ENCODE results near the gene PPID. TPM values are rescaled to one million over a fixed set of nuclear protein-coding genes. Genes with fewer than 3 reads are reported as not detected.
"Not testable (repeated sequence)": the region's sequence is repeated elsewhere in the genome, so short reads cannot be mapped to it uniquely, and the experiment has no call there.

Gene PPID
- total RNA-seq, 1 donor from 2014 or later = 39.2 TPM

GRCh38 chr4:158758703-158759102, 35.5 kb upstream of the PPID start:
- H3K4me3 ChIP-seq = no peak overlapping the region
- TF ChIP-seq CTCF (IDR thresholded peaks at IDR 0.05; ENCODE audit: borderline replicate concordance) = no peak
- H3K27me3 ChIP-seq (ENCODE audit: low read depth) = no peaks in the 10 kb centered on the region
- no peak for DNase-seq
- H3K4me1 ChIP-seq = no peaks in the 10 kb centered on the region
- intact Hi-C loops (cut with micrococcal nuclease) = no loop called here
- no peaks in the 10 kb centered on the region for H3K36me3 ChIP-seq
- peaks cover 16% of the 10 kb centered on the region for H3K9me3 ChIP-seq (replicated peaks)
- H3K27ac ChIP-seq (replicated peaks) = no peak overlapping the region

- intact Hi-C loops (cut with micrococcal nuclease) = no loop called here
- Histone ChIP-seq H3K4me1 (no peaks in the 10 kb centered on the region), H3K9me3 (replicated peaks) (peaks cover 16% of the 10 kb centered on the region), H3K27ac (replicated peaks) (no peak overlapping the region), H3K27me3 (ENCODE audit: low read depth) (no peaks in the 10 kb centered on the region), H3K36me3 (no peaks in the 10 kb centered on the region), H3K4me3 (no peak overlapping the region)
- DNase-seq = no peak
- no peak for TF ChIP-seq CTCF (IDR thresholded peaks at IDR 0.05; ENCODE audit: borderline replicate concordance)
Measured at GRCh38 chr4:158758142-158758541, 34.9 kb upstream of the PPID start.

GRCh38 chr4:158756588-158756987, 33.4 kb upstream of the PPID start:
- H3K27me3 ChIP-seq (ENCODE audit: low read depth) = no peaks in the 10 kb centered on the region
- no peaks in the 10 kb centered on the region for H3K4me1 ChIP-seq
- TF ChIP-seq CTCF (IDR thresholded peaks at IDR 0.05; ENCODE audit: borderline replicate concordance) = no peak
- no peak overlapping the region for H3K27ac ChIP-seq (replicated peaks)
- H3K9me3 ChIP-seq (replicated peaks) = peaks cover 16% of the 10 kb centered on the region
- no peak overlapping the region for H3K4me3 ChIP-seq
- no peak for DNase-seq
- intact Hi-C loops (cut with micrococcal nuclease) = no loop called here
- H3K36me3 ChIP-seq = no peaks in the 10 kb centered on the region

- H3K36me3 ChIP-seq; intact Hi-C loops (cut with micrococcal nuclease); H3K27me3 ChIP-seq (ENCODE audit: low read depth); H3K4me3 ChIP-seq; H3K4me1 ChIP-seq; DNase-seq; H3K27ac ChIP-seq (replicated peaks): not testable (repeated sequence)
- peaks cover 16% of the 10 kb centered on the region for H3K9me3 ChIP-seq (replicated peaks)
Measured at GRCh38 chr4:158755819-158756218, 32.6 kb upstream of the PPID start.

GRCh38 chr4:158754385-158755180, 31.4 kb upstream of the PPID start:
- no peak for TF ChIP-seq CTCF (IDR thresholded peaks at IDR 0.05; ENCODE audit: borderline replicate concordance)
- Histone ChIP-seq H3K4me3 (no peak overlapping the region), H3K27ac (replicated peaks) (no peak overlapping the region), H3K9me3 (replicated peaks) (peaks cover 16% of the 10 kb centered on the region), H3K27me3 (ENCODE audit: low read depth) (no peaks in the 10 kb centered on the region), H3K36me3 (no peaks in the 10 kb centered on the region), H3K4me1 (no peaks in the 10 kb centered on the region)
- DNase-seq = no peak
- intact Hi-C loops (cut with micrococcal nuclease) = no loop called here

- H3K9me3 ChIP-seq (replicated peaks) = no peaks in the 10 kb centered on the region
- no peaks in the 10 kb centered on the region for H3K4me1 ChIP-seq
- intact Hi-C loops (cut with micrococcal nuclease) = no loop called here
- no peak overlapping the region for H3K4me3 ChIP-seq
- H3K27me3 ChIP-seq (ENCODE audit: low read depth) = no peaks in the 10 kb centered on the region
- H3K27ac ChIP-seq (replicated peaks) = no peak overlapping the region
- no peak for DNase-seq
- no peak for TF ChIP-seq CTCF (IDR thresholded peaks at IDR 0.05; ENCODE audit: borderline replicate concordance)
- no peaks in the 10 kb centered on the region for H3K36me3 ChIP-seq
Measured at GRCh38 chr4:158750379-158750778, 27.2 kb upstream of the PPID start.

GRCh38 chr4:158746537-158746936, 23.3 kb upstream of the PPID start:
- intact Hi-C loops (cut with micrococcal nuclease); H3K27me3 ChIP-seq (ENCODE audit: low read depth); H3K36me3 ChIP-seq; DNase-seq; H3K27ac ChIP-seq (replicated peaks); H3K4me1 ChIP-seq; H3K4me3 ChIP-seq; H3K9me3 ChIP-seq (replicated peaks): not testable (repeated sequence)

Data from left ventricle myocardium inferior (tissue), 1 donor.